ENCODE results near the gene GRIK2. TPM values are rescaled to one million over a fixed set of nuclear protein-coding genes. Genes with fewer than 3 reads are reported as not detected.

Gene GRIK2
- total RNA-seq, 3 donors from 2014 or later: 1.3 to 1.8 (median 1.5) TPM

DNA sequence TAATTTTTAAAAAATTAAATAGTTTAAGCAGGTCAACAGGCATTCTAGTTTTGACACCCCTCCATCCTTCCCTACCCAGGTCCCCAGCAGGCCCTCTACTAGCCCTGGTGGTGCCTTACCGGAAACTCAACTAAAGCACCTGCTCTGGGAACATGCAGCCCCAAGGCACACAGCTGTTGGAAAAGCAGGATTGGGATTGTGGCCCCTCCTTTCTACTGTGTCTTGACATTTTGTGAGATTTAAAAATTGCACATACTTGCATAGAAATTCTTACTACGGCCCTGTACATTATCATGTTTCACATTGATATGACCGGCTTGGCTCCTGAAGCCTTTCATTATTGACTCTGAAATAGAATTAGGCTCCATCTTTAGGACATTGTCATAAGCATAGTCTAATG is 423.2 kb downstream of the GRIK2 start:
- H3K36me3 ChIP-seq (ENCODE audit: low read depth): no peaks in the 10 kb centered on the region
- TF ChIP-seq, protein P1, sequence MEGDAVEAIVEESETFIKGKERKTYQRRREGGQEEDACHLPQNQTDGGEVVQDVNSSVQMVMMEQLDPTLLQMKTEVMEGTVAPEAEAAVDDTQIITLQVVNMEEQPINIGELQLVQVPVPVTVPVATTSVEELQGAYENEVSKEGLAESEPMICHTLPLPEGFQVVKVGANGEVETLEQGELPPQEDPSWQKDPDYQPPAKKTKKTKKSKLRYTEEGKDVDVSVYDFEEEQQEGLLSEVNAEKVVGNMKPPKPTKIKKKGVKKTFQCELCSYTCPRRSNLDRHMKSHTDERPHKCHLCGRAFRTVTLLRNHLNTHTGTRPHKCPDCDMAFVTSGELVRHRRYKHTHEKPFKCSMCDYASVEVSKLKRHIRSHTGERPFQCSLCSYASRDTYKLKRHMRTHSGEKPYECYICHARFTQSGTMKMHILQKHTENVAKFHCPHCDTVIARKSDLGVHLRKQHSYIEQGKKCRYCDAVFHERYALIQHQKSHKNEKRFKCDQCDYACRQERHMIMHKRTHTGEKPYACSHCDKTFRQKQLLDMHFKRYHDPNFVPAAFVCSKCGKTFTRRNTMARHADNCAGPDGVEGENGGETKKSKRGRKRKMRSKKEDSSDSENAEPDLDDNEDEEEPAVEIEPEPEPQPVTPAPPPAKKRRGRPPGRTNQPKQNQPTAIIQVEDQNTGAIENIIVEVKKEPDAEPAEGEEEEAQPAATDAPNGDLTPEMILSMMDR (IDR thresholded peaks at IDR 0.05): no peak
- no peaks in the 10 kb centered on the region for H3K9me3 ChIP-seq
- no peak overlapping the region for H3K4me3 ChIP-seq
- DNase-seq (no peak), ATAC-seq (no peak)
- intact Hi-C loops (cut with DNase I, micrococcal nuclease): no loop called here
- no peaks in the 10 kb centered on the region for H3K4me1 ChIP-seq (ENCODE audit: low read depth)

DNA sequence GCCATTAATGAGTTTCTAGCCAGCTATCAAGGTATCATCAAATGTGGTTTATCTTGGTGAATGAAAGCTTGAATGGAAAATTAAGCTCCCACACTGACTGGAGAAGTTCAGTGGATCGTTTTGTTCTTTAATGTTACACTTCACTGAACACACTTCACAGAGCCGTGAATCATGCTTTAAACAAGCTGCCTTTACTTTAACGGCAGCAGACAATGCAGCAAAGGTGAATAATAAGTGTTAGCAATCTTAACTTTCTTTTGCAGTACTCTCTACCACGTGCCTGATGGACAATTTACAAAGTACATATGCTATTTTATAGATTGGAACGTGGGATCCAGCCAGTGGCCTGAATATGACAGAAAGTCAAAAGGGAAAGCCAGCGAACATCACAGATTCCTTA is 424.5 kb downstream of the GRIK2 start:
- H3K9me3 ChIP-seq: no peaks in the 10 kb centered on the region
- H3K4me3 ChIP-seq: no peak overlapping the region
- no peaks in the 10 kb centered on the region for H3K36me3 ChIP-seq (ENCODE audit: low read depth)
- ATAC-seq: no peak
- TF ChIP-seq, protein P1 (IDR thresholded peaks at IDR 0.05): no peak
- intact Hi-C loops (cut with DNase I, micrococcal nuclease): no loop called here
- DNase-seq: no peak
- H3K4me1 ChIP-seq (ENCODE audit: low read depth): no peaks in the 10 kb centered on the region

DNA sequence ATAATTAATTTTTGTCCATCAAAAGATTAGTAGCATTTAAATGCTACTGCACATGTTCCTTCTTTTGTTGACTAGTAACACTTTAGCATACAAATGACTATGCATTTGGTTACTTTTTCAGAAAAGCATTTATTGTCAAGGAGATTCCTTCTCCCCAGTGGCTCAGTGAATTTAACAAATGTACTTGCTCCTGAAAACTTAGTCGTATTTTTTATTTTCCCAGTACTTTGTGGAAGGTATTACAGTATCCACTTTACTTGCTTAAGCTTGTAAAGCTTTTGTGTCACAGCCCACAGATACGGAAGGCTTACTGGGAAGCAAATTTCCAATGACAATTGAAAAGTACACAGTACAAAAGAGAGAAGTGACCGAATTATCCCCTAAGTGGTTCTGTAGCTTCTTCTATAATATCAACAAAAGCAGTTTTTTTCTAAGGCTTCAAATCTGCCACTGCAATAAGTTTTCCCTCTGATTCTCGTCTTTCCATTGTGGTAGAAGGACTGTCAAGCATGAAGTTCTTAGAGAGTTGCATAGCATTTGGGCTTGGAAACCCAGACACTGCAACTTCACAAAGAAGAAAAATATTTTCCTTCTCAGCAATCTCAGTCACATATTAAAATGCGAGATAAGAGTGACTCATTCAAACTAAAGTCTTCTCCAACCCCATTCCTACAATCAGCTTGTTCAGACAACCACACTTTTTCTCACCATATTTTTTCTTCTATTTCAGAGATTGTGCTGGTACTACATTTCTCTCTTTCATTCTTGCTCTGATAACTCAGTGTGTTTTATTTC is 431.2 kb downstream of the GRIK2 start:
- H3K36me3 ChIP-seq (ENCODE audit: low read depth): no peaks in the 10 kb centered on the region
- TF ChIP-seq, protein P1 (IDR thresholded peaks at IDR 0.05): no peak
- DNase-seq: no peak
- no peak overlapping the region for H3K4me3 ChIP-seq
- peaks cover 12% of the 10 kb centered on the region for H3K9me3 ChIP-seq
- no peak for ATAC-seq
- H3K4me1 ChIP-seq (ENCODE audit: low read depth): no peaks in the 10 kb centered on the region
- intact Hi-C loops (cut with DNase I, micrococcal nuclease): no loop called here

DNA sequence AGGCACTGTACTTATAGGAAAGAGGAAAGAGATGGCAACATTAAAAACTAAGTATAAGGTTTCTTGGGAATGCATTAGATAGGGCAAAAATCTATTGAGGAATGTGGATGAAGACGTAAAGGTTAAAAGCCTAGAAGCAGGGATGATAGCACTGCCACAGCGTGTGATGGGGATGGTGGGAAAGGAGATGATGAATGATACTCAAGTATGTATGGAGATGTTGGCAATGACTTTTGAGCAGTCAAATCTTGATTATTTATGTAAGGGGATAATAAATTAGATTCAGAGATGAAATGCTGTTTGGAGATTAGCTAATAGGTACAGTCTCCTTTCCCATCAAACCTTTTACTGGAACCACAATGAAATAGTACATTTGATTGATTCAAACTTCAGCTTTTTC is 432.8 kb downstream of the GRIK2 start:
- intact Hi-C loops (cut with DNase I, micrococcal nuclease): no loop called here
- DNase-seq: no peak
- TF ChIP-seq, protein P1 (IDR thresholded peaks at IDR 0.05): no peak

DNA sequence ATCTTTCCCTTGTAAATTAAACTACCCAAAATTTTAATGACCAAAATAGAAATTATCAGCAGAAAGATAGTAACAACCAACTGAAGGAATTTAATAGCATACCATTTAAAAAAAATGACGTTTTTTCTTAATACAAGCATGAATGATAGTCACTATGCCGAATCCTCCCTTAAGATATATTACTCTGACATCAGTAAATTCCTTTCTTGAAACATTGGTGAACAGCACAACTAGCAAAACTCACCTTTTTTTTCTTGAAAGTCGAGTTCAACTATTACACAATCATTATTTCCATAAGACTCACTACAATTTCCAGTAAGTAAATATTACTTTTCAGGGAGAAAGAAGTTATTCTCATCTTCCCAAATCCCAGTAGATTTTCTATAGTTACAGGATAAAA is 433.2 kb downstream of the GRIK2 start:
- TF ChIP-seq, protein P1 (IDR thresholded peaks at IDR 0.05): no peak
- H3K4me3 ChIP-seq: no peak overlapping the region
- DNase-seq (no peak), ATAC-seq (no peak)
- no peaks in the 10 kb centered on the region for H3K36me3 ChIP-seq (ENCODE audit: low read depth)
- intact Hi-C loops (cut with DNase I, micrococcal nuclease): no loop called here
- H3K4me1 ChIP-seq (ENCODE audit: low read depth): no peaks in the 10 kb centered on the region
- H3K9me3 ChIP-seq: peaks cover 12% of the 10 kb centered on the region

More for the DNA sequence above, 432.8 kb downstream of the GRIK2 start:
- Histone ChIP-seq H3K9me3 (peaks cover 12% of the 10 kb centered on the region), H3K36me3 (ENCODE audit: low read depth) (no peaks in the 10 kb centered on the region), H3K4me3 (no peak overlapping the region), H3K4me1 (ENCODE audit: low read depth) (no peaks in the 10 kb centered on the region)
- no peak for ATAC-seq
